ENCODE measurements around the gene PTPRD.

GRCh38 chr9:8940650-8941049, 1672.2 kb downstream of the PTPRD start:
- TF ChIP-seq CTCF (IDR thresholded peaks at IDR 0.05): no peak
- TF ChIP-seq POLR2AphosphoS5 (IDR thresholded peaks at IDR 0.05; ENCODE audit: low read depth, low read length): no peak
- no peak for TF ChIP-seq REST (IDR thresholded peaks at IDR 0.05; ENCODE audit: insufficient read depth in 1 of 2, low read depth in 2 of 2, low read length in 1 of 2)
- TF ChIP-seq TCF7L2 (IDR thresholded peaks at IDR 0.05; ENCODE audit: low read depth, low read length): no peak
